Hepatocyte (in vitro differentiated cells): ENCODE results near the gene NEK10. TPM values are rescaled to one million over a fixed set of nuclear protein-coding genes. Genes with fewer than 3 reads are reported as not detected.

Source experiments
- DNase-seq: peaks from one replicate; pipeline ENCODE4 v3.0.0-alpha.2; 2016; ENCODE audit warnings: low spot score
- H2AFZ ChIP-seq: fragments of 200-600 bp; sonication (generic); 2 replicates; pipeline ENCODE4 v1.6.0; 2016; ENCODE audit warnings: antibody characterized with exemption, mild to moderate bottlenecking
- H3K27ac ChIP-seq: fragments of 200-600 bp; sonication (generic); 2 replicates; pipeline ENCODE4 v1.5.1; 2016; ENCODE audit warnings: mild to moderate bottlenecking
- H3K27me3 ChIP-seq: fragments of 200-600 bp; sonication (generic); 2 replicates; pipeline ENCODE4 v1.6.1; 2016
- H3K36me3 ChIP-seq: fragments of 200-600 bp; sonication (generic); replicated peaks from 2 replicates; pipeline ENCODE4 v1.5.1; 2016; ENCODE audit warnings: low read depth; ENCODE audit not compliant: insufficient read depth
- H3K4me1 ChIP-seq: fragments of 200-600 bp; sonication (generic); 2 replicates; pipeline ENCODE4 v1.5.1; 2016; ENCODE audit warnings: mild to moderate bottlenecking, moderate library complexity; ENCODE audit not compliant: insufficient read depth
- H3K4me2 ChIP-seq: fragments of 200-600 bp; sonication (generic); 2 replicates; pipeline ENCODE4 v1.6.0; 2016
- H3K4me3 ChIP-seq: fragments of 200-600 bp; sonication (generic); 2 replicates; pipeline ENCODE4 v1.5.1; 2016; ENCODE audit warnings: mild to moderate bottlenecking
- H3K79me2 ChIP-seq: fragments of 200-600 bp; sonication (generic); 2 replicates; pipeline ENCODE4 v1.6.0; 2017; ENCODE audit warnings: mild to moderate bottlenecking
- H3K9me2 ChIP-seq: fragments of 200-600 bp; sonication (generic); replicated peaks from 2 replicates; pipeline ENCODE4 v1.6.0; 2017; ENCODE audit warnings: mild to moderate bottlenecking; ENCODE audit not compliant: insufficient read depth
- H3K9me3 ChIP-seq: fragments of 200-600 bp; sonication (generic); 2 replicates; pipeline ENCODE4 v1.5.1; 2016; ENCODE audit warnings: low read depth, mild to moderate bottlenecking
- H4K20me1 ChIP-seq: fragments of 200-600 bp; sonication (generic); 2 replicates; pipeline ENCODE4 v1.6.0; 2016; ENCODE audit warnings: mild to moderate bottlenecking; ENCODE audit not compliant: insufficient read depth, poor library complexity, severe bottlenecking
- EZH2 ChIP-seq: fragments of 200-600 bp; sonication (generic); IDR thresholded peaks from 2 replicates; pipeline ENCODE4 v1.6.1; 2016; ENCODE audit warnings: antibody characterized with exemption, mild to moderate bottlenecking, borderline replicate concordance
- EZH2phosphoT487 ChIP-seq: fragments of 200-600 bp; sonication (generic); IDR thresholded peaks from one replicate; pipeline ENCODE4 v1.6.1; 2018; ENCODE audit warnings: antibody characterized with exemption, mild to moderate bottlenecking, low read depth, moderate library complexity; ENCODE audit not compliant: unreplicated experiment, severe bottlenecking
- WGBS: methylation state at CpG from one replicate; pipeline ENCODE4 v1.1.6; 2016; ENCODE audit warnings: low lambda C conversion rate; ENCODE audit errors: missing lambda C conversion rate; 5-methylcytosine and 5-hydroxymethylcytosine counted together
- polyA plus RNA-seq: library from polyadenylated mRNA; unstranded; fragments of >200 nt; fragmentation: Nextera tagmentation; extraction: Ambion mirVana; gene quantifications from 2 replicates; pipeline ENCODE4 v1.2.1, GENCODE V29; 2016
- total RNA-seq: library from RNA; depleted of rRNA; stranded (reverse); fragments of >200 nt; gene quantifications from 2 replicates; pipeline ENCODE4 v1.2.3, GENCODE V29; 2014
- TF ChIP-seq, protein P1 (sequence below): fragments of 200-600 bp; sonication (generic); IDR thresholded peaks from 2 replicates; pipeline ENCODE4 v1.5.1; 2016; ENCODE audit warnings: antibody characterized with exemption, mild to moderate bottlenecking; ENCODE audit not compliant: poor library complexity

The NEK10 gene
- total and polyA plus RNA-seq, 2 experiments from 2014 or later = 0.13 to 2.0 TPM

DNA sequence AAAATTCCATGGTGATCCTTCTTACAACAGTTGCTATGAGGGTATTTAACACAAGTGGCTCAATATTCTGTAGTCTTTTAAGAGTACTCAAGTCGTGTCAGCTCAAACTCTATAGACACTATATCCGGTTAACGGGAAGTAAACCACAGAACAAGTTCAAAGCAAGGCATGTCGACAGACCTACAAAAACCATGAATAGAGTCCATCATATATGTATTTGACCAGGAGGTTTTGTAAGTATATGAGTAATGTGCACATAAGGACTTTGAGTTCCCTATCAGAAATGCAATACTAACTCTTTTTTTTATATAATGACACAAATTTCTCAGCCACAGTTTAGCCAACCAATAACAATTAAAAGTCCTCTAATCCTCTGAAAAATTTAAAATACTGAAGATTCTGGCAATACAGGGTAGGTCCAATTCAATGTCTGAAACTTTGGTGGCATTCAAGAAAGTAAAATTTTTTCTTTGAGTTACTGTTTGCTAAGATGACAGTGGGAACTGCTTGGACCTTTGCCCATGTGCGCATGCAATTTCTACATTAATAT is 93.7 kb downstream of the NEK10 start:
- H3K9me2 ChIP-seq = no peaks in the 10 kb centered on the region
- H3K27ac ChIP-seq = no peak overlapping the region
- H3K4me2 ChIP-seq = no peak overlapping the region
- WGBS = 91% methylated on average over 5 of the region's 5 CpGs
- no peak for DNase-seq
- no peaks in the 10 kb centered on the region for H3K79me2 ChIP-seq
- TF ChIP-seq, protein P1, sequence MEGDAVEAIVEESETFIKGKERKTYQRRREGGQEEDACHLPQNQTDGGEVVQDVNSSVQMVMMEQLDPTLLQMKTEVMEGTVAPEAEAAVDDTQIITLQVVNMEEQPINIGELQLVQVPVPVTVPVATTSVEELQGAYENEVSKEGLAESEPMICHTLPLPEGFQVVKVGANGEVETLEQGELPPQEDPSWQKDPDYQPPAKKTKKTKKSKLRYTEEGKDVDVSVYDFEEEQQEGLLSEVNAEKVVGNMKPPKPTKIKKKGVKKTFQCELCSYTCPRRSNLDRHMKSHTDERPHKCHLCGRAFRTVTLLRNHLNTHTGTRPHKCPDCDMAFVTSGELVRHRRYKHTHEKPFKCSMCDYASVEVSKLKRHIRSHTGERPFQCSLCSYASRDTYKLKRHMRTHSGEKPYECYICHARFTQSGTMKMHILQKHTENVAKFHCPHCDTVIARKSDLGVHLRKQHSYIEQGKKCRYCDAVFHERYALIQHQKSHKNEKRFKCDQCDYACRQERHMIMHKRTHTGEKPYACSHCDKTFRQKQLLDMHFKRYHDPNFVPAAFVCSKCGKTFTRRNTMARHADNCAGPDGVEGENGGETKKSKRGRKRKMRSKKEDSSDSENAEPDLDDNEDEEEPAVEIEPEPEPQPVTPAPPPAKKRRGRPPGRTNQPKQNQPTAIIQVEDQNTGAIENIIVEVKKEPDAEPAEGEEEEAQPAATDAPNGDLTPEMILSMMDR = no peak
- TF ChIP-seq EZH2 (no peak), EZH2phosphoT487 (no peak)
- no peak overlapping the region for H2AFZ ChIP-seq
- no peaks in the 10 kb centered on the region for H3K27me3 ChIP-seq
- H4K20me1 ChIP-seq = no peaks in the 10 kb centered on the region
- no peak overlapping the region for H3K4me3 ChIP-seq
- H3K4me1 ChIP-seq = peaks cover 5% of the 10 kb centered on the region
- H3K36me3 ChIP-seq = no peaks in the 10 kb centered on the region
- H3K9me3 ChIP-seq = no peaks in the 10 kb centered on the region

DNA sequence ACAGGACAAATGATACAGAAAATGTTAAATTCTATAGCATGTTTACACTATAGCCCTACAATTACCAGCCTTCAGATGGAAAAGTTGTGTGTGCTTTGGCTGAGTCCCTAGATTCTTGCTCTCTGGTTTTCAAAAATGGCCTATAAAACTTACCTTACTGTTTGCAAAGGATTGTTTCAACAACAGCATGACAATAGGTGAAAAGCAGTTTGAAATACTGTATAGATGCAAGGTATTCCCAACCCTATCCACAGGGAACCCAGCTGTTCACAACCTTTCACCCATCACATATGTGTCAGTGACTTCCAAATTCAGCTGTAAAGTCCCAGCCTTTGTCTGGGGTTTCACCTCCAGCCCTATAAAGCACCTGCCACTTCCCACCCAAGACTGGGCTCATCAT is 97.3 kb downstream of the NEK10 start:
- Histone ChIP-seq H3K27ac (no peak overlapping the region), H3K9me2 (no peaks in the 10 kb centered on the region), H3K4me1 (no peaks in the 10 kb centered on the region), H3K4me2 (no peak overlapping the region), H3K36me3 (no peaks in the 10 kb centered on the region), H3K79me2 (no peaks in the 10 kb centered on the region), H3K4me3 (no peak overlapping the region), H2AFZ (no peak overlapping the region), H3K27me3 (no peaks in the 10 kb centered on the region), H3K9me3 (no peaks in the 10 kb centered on the region), H4K20me1 (no peaks in the 10 kb centered on the region)
- no peak for DNase-seq
- TF ChIP-seq, protein P1 = no peak
- no peak for TF ChIP-seq EZH2
- TF ChIP-seq EZH2phosphoT487 = no peak

- TF ChIP-seq EZH2phosphoT487 (no peak), EZH2 (no peak)
- TF ChIP-seq, protein P1 = no peak
- no peak overlapping the region for H3K4me3 ChIP-seq
- 86% methylated on average over 1 of the region's 1 CpG for WGBS
- no peak overlapping the region for H3K27ac ChIP-seq
- H3K79me2 ChIP-seq = no peaks in the 10 kb centered on the region
- no peaks in the 10 kb centered on the region for H4K20me1 ChIP-seq
- no peaks in the 10 kb centered on the region for H3K4me1 ChIP-seq
- H2AFZ ChIP-seq = no peak overlapping the region
- no peaks in the 10 kb centered on the region for H3K36me3 ChIP-seq
- no peaks in the 10 kb centered on the region for H3K27me3 ChIP-seq
- DNase-seq = no peak
- no peak overlapping the region for H3K4me2 ChIP-seq
- no peaks in the 10 kb centered on the region for H3K9me2 ChIP-seq
- H3K9me3 ChIP-seq = no peaks in the 10 kb centered on the region
Observed at GRCh38 chr3:27254896-27255295, 114.3 kb downstream of the NEK10 start.

DNA sequence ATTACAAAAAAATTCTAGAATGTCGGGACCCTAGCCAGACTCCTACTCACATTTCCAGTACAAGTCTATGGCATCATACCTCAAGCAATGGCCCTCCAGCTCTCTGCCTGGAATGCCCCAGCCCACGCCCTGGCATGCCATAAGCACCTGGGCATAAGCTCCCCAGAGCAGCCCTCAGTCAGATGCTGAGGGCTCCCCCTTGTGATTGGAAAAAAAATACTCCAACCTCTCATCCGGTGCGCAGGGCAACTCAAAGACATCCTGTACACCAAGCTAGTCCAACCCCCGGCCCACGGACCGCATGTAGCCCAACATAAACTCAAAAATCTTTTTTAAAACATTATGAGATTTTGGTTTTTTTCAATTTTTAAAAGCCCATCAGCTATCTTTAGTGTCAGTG is 115.4 kb downstream of the NEK10 start:
- TF ChIP-seq EZH2phosphoT487 = no peak
- TF ChIP-seq EZH2 = no peak
- TF ChIP-seq, protein P1 = peak; percentile 42
- no peaks in the 10 kb centered on the region for H3K79me2 ChIP-seq
- no peaks in the 10 kb centered on the region for H3K36me3 ChIP-seq
- H3K9me3 ChIP-seq = no peaks in the 10 kb centered on the region
- H3K4me3 ChIP-seq = no peak overlapping the region
- WGBS = 63% methylated on average over 7 of the region's 7 CpGs
- no peaks in the 10 kb centered on the region for H4K20me1 ChIP-seq
- peak; percentile 49 for DNase-seq
- no peaks in the 10 kb centered on the region for H3K27me3 ChIP-seq
- no peak overlapping the region for H3K4me2 ChIP-seq
- no peaks in the 10 kb centered on the region for H3K4me1 ChIP-seq
- no peak overlapping the region for H2AFZ ChIP-seq
- H3K27ac ChIP-seq = no peak overlapping the region
- no peaks in the 10 kb centered on the region for H3K9me2 ChIP-seq
